ENCODE measurements around the gene ALDH1A2.

Gene ALDH1A2

DNA sequence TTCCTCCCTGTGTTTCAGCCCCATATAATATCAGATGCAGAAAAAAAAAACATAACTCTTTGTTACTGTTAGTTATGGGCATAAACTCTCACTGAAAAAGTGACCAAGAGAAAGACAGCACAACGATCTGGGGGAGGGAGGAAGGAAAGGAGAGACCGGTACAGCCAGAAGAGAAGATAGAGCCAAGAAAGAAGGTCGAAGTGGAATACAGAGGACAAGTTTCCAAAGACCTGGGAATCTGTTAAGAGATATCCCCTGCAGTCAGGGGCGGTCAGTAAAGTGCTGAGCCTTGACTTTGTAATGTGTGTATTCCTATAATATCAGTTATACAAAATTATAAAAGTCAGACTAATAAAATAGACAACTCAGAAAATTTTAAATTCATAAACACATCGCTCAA lies 3.3 kb downstream of the ALDH1A2 start:
- H3K4me3 ChIP-seq (ENCODE audit: low read length), result no peak overlapping the region
- TF ChIP-seq, protein P1, sequence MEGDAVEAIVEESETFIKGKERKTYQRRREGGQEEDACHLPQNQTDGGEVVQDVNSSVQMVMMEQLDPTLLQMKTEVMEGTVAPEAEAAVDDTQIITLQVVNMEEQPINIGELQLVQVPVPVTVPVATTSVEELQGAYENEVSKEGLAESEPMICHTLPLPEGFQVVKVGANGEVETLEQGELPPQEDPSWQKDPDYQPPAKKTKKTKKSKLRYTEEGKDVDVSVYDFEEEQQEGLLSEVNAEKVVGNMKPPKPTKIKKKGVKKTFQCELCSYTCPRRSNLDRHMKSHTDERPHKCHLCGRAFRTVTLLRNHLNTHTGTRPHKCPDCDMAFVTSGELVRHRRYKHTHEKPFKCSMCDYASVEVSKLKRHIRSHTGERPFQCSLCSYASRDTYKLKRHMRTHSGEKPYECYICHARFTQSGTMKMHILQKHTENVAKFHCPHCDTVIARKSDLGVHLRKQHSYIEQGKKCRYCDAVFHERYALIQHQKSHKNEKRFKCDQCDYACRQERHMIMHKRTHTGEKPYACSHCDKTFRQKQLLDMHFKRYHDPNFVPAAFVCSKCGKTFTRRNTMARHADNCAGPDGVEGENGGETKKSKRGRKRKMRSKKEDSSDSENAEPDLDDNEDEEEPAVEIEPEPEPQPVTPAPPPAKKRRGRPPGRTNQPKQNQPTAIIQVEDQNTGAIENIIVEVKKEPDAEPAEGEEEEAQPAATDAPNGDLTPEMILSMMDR (conservative IDR thresholded peaks at IDR 0.05; ENCODE audit: low read depth, low read length), result no peak
- DNase-seq (ENCODE audit: low read depth), result no peak

DNA sequence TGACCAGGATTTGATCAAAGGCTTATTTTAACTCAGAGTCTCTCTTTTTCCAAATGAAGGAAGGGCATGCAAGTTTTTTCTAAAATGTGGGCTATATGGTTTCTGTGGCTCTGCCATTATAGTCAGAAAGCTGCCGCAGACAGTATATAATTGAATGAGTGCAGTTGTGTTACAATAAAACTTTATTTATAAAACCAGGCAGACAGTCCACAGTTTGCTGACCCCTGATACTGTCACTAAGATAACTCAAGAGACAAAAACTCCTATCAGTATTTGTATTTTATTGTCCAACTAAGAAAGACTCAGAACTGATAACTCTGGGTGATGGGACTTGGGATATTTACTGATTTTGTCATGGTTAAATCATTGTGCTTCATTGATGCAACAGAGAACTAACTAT lies 4.9 kb downstream of the ALDH1A2 start:
- no peak overlapping the region for H3K4me3 ChIP-seq (ENCODE audit: low read length)
- DNase-seq (ENCODE audit: low read depth), result no peak

DNA sequence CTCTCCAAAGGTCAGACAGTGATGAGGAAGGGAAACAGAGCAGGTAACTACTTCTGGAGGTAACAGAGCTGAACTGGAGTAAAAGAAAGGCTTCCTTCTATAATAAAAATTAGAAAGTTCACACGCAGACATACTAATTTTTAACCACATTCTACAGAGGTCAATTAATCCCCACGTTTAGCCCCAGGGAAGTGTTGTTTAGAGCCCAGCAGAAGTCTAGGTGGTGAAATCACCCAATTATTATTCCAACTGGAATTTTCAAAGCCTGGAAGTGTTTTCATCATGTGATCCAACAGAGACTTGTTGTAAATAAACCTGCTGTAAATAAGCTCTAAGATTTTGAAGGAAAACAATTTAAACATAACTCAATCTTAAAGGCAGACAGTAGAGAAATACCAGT lies 6.8 kb downstream of the ALDH1A2 start:
- DNase-seq (ENCODE audit: low read depth), result no peak
- no peak overlapping the region for H3K4me3 ChIP-seq (ENCODE audit: low read length)
- TF ChIP-seq, protein P1 (conservative IDR thresholded peaks at IDR 0.05; ENCODE audit: low read depth, low read length), result no peak

More for the DNA sequence above, 4.9 kb downstream of the ALDH1A2 start:
- TF ChIP-seq, protein P1 (conservative IDR thresholded peaks at IDR 0.05; ENCODE audit: low read depth, low read length), result no peak

DNA sequence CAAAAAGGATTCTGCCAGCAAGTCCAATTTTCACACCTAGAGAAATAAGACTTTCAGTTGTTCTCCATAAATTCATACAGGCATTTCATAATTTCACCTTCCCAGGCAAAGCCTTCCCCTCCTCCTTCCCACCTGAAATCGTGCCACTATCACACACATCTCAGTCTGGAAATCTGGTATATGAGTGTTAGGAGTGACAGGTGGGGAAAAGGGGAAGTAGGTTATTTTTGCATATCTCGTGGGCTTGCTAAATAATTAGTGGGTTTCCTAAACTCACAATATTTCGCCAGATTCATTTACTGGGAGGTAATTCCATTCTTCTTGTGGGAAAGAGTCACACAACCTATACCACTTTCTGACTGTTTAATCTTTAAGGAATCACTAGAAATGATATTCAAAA lies 7.4 kb downstream of the ALDH1A2 start:
- no peak for DNase-seq (ENCODE audit: low read depth)
- no peak overlapping the region for H3K4me3 ChIP-seq (ENCODE audit: low read length)
- TF ChIP-seq, protein P1 (conservative IDR thresholded peaks at IDR 0.05; ENCODE audit: low read depth, low read length), result no peak

DNA sequence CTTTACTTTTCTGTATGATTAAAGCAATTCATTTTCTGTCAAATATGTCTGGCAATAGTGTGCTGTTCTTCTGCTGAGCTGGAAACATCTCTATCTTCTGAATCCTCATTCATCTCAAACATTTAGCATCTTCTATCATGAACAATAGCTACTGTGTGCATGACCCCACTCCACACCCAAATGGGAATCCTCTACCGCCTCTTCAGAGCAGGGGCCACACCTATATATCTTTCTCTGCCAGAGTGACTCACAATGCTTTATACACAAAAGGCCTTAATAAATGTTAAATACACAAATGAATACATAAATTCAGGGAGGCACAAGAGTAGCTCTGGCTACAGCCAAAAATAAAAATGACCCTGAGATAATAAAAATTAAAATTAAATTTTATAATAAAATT lies 8.0 kb downstream of the ALDH1A2 start:
- TF ChIP-seq, protein P1 (conservative IDR thresholded peaks at IDR 0.05; ENCODE audit: low read depth, low read length), result no peak
- DNase-seq (ENCODE audit: low read depth), result no peak
- no peak overlapping the region for H3K4me3 ChIP-seq (ENCODE audit: low read length)

DNA sequence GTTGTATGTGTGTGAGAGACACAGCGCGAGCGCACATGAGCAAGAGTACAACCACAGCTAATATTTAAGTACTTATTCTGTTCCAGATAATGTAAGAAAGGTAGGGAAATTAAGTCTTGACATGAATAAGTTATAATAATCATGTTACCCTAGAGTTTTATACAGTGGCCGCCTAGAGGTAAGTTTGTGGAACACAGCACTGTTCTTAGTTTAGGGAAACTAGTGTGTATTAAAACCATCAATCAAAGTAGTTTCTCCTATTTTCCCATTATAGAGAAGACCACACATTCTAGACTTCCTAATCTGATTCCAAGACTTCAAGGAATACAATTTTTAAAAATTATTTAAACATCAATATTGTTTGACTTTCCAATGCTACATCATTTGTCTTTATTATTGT lies 9.5 kb downstream of the ALDH1A2 start:
- no peak overlapping the region for H3K4me3 ChIP-seq (ENCODE audit: low read length)
- no peak for DNase-seq (ENCODE audit: low read depth)
- TF ChIP-seq, protein P1 (conservative IDR thresholded peaks at IDR 0.05; ENCODE audit: low read depth, low read length), result peak; percentile 38

DNA sequence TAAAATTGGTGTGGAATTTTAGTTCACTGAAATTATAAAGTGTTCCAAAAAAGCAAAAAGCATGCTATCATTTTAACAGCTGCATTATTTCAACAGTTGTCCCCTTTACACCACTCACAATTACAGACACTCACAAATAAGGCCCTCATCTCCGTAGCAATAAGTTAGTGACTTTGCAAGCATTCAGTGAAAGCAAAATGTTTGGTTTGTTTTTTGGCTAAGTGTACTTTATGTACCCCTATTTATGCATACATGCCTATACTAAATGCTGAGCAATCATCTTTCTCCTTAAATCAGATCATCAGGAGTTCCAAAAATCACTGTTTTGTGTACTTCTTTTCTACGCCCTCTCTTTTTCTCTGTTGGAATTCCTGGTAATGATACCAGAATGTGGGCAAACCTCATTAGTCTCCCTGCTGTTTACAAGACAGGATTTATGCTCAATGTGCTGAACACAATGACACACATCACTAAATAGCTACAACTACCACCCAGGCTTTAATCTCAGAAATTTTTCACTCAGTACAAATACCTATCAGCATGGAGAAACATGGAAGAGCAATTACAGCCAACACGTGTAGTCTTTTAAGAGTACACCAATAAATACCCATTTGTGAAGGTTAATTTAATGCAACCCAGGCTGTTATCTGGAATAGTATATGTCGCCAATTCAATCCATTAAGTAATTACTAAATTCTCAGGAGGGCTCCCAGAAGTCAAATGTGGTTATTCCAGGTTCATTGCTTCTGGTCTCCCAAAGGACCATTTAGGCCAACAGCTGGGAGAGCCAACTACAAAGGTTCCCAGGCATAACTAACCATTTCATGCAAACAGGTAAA lies 12.0 kb downstream of the ALDH1A2 start:
- TF ChIP-seq, protein P1 (conservative IDR thresholded peaks at IDR 0.05; ENCODE audit: low read depth, low read length), result no peak
- no peak for DNase-seq (ENCODE audit: low read depth)
- no peak overlapping the region for H3K4me3 ChIP-seq (ENCODE audit: low read length)

Measured in retinal pigment epithelial cell (primary cell).